NCI-H187 (cell line): ENCODE data around the gene SLC9A9.

ENCODE experiments used
- DNase-seq, 2 experiments: peaks; one replicate each; lab custom pipeline; 2025; lab: John Stamatoyannopoulos, UW

The SLC9A9 gene

GRCh38 chr3:143413372-143413771, 434.9 kb downstream of the SLC9A9 start:
- no peak for DNase-seq

GRCh38 chr3:143412084-143412483, 436.2 kb downstream of the SLC9A9 start:
- DNase-seq, result no peak

DNA sequence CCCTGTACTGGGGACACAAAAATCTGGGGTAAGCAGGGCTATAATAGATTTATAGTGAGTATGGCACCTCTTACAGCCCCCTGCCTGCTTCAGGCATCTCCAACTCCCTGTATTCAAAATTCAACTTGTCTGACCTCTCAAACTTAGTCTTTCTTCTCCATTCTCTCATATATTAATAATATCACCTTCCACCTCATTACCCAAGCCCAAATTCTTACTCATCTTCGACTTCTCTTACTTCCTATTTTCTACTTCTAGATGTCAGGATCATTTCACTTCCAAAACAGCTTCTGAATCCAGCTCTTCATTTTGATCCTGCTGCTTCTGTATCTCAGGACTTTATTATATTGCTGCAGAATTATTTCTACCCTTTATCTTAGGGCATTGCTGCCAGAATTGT, 438.0 kb downstream of the SLC9A9 start:
- no peak for DNase-seq

DNA sequence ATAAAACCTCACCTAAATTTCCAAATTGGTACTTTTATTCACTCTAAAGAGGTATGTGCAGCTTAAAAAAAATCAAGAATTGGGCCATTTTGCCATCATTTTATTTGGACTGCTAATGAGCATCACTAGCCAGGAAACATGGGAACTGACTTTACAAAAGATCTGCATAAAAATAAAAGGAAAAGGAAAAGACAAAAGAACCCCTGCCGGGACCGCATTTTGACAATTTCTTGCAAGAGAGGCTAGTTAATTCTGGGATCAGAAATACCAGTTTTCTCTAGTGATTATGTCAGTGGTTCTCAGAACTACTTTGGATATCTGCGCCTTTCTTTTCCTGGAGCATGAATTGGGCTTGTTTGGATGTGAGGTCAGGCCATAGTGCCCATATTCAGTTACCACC, 439.5 kb downstream of the SLC9A9 start:
- no peak for DNase-seq

- no peak for DNase-seq
Observed at GRCh38 chr3:143402602-143403001, 445.7 kb downstream of the SLC9A9 start.

DNA sequence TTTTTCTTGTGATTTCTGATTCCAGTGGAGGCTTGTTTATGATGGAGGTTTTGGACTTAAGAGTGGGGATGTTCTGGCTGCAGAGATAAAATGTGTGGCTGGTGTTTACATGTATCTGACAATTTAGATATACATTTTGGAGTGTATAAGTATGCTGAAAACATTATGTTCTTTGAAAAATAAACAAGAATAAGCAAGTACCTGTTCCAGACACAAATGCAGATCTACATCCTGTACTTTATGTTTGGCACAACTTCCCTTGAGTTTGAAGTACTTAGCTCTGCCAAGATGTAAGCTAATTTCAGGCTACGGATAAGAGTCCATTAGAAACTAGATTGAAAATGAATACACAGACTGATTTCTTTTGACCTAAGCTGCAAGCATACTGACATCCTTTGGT, 451.5 kb downstream of the SLC9A9 start:
- no peak for DNase-seq

DNA sequence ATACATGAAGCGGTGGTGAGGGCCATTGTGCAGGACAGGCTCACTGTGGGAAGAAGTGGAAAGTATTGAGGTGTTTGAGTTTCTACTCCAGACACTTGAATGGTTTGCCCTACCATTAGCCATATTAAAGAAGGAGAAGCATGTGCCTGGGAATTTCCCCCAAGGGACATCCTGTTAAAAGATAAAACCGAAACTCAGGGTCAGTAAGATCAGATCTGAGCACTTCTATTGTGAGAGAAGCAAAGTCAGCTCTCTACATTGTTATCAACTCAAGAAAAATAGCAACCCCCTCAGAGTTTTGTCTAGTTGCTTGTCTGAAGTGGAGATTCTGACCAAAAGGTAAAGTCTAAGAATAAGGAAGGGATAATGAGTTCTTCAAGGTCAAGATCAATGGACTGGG, 458.9 kb downstream of the SLC9A9 start:
- no peak for DNase-seq

GRCh38 chr3:143387425-143387824, 460.8 kb downstream of the SLC9A9 start:
- no peak for DNase-seq

DNA sequence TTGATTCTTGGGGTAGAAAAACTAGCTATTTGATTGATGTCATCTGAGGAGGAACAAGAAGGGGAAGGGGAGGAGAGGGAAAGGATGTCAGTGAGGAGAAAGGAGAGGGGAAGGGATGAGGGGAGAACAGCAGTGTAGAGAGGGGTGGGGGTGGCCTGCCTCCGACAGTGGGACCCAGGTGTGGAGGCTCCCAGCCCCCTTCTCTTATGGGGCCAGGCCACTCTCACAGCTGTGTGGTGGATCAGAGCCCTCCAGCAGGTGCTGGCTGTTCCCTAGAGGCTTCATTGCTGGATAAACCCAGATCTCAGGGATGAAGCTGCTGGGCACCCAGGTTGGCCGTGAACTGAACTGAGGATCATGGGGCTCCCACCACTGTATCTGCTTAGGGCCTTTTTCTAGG, 464.2 kb downstream of the SLC9A9 start:
- DNase-seq, result no peak

GRCh38 chr3:143383421-143383820, 464.8 kb downstream of the SLC9A9 start:
- DNase-seq, result no peak

- DNase-seq, result no peak
Observed at GRCh38 chr3:143382816-143383215, 465.5 kb downstream of the SLC9A9 start.

GRCh38 chr3:143380449-143380848, 467.8 kb downstream of the SLC9A9 start:
- no peak for DNase-seq

GRCh38 chr3:143375698-143376097, 472.6 kb downstream of the SLC9A9 start:
- DNase-seq, result no peak

GRCh38 chr3:143367171-143367570, 481.1 kb downstream of the SLC9A9 start:
- no peak for DNase-seq

GRCh38 chr3:143366672-143367071, 481.6 kb downstream of the SLC9A9 start:
- no peak for DNase-seq

- DNase-seq, result no peak
Observed at GRCh38 chr3:143363949-143364348, 484.3 kb downstream of the SLC9A9 start.

DNA sequence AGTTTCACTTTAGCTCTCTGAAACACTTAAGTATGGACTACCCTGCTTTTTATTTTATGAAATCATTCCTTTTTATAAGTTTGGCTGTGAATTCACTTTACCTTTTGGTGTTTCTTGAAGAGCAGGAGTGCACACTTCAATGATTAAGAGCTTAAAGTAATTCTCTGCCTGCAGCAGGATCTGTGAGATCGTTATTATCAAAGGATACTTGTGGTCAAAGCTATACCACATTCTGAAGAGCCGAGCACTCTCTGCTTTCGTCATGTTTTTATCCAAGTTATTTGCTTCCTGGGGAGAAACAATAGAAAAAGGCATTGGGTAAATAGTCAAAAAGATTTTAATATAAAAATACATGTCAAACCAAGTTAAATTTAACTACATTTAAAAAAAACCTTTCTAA, 485.0 kb downstream of the SLC9A9 start:
- DNase-seq, result no peak

DNA sequence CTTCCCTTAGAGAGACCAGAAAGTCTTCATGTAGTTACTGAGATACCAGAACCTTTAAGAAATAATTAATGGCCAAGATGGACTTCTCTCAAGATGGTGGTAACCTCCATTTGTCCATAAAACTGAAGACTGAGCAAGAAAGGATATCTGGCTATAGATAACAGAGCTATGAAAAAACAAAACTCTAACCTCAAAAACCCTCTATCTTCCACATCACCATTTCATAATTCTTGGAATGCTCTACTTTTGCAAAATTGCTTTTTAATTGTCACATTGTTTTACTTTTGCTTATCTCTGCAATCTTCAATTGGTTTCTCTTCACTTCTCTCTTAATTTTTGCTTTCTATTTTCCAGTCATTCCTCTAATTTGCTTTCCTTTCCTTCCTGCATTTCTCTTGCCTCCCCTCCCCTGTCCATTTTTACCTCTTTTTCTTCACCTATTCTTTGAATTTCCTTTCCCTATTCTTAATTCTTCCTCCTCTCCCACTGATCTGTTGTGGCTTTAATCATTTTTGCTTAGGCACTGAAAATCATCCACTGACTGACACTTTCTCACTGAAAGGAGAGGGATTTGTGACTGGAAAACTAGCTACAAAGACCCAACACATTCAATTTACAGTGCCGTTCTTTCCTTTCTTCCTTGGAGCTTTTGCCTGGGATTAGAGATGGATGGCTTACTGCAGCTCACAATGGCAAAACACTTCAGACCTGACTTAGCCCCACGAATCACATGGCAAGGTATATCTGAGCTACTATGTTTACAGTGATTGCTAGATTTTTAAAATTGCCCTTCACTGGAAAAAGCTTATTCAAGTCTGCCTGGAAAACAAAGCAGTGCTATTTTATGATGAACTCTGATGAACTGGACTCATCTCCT, 485.9 kb downstream of the SLC9A9 start:
- no peak for DNase-seq

GRCh38 chr3:143361589-143361988, 486.7 kb downstream of the SLC9A9 start:
- DNase-seq, result no peak

DNA sequence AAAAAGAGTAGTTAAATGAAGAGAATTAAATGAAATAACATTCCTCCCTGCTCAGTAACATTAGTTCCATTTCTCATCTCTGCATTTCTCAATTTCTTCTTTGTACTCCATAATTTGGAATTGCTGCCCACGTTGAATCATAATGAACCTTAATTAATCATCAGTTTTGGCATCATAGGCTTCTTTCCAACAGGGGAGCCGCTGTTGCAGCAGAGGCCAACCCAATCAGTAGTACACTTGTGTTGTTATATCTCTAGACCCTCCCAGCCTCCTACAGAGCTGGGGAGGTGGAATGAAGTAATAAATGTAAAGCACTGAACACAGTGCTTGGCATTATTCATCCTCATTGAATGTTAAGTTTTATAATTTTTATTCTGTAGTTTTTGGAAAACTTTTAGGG, 488.0 kb downstream of the SLC9A9 start:
- no peak for DNase-seq

GRCh38 chr3:143358793-143359491, 489.3 kb downstream of the SLC9A9 start:
- no peak for DNase-seq

- DNase-seq, result no peak
Observed at GRCh38 chr3:143358155-143358792, 490.0 kb downstream of the SLC9A9 start.

DNA sequence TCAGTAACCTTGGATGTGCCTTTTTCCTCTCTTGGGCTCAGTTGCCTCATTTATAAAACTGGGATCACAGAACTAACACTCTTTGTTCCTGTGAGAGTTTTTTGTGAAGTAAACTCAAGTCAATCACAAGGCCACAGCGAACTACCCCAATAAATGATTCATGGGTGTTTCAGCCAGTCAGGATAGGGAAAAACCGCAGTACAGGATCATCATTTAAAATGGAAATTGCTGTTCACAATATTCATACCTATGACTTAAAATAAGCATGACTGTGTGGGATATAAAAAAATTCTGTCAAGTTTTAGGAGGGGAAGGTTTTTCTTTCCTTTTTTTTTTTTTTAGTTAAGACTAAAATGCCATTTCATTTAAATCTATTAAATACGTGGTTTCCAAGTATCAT, 490.6 kb downstream of the SLC9A9 start:
- DNase-seq, result no peak
